Caco-2 (cell line): Measurements from ENCODE around the gene GPR137B. TPM values are rescaled to one million over a fixed set of nuclear protein-coding genes. Genes with fewer than 3 reads are reported as not detected.

ENCODE experiments used
- BruUV-seq: library from RNA; stranded (reverse); fragments of 400-500 nt; replicated peaks from 2 replicates; lab custom pipeline; 2021; lab: Mats Ljungman, UMichigan
- CTCF ChIA-PET: fragments of 300-600 bp; sonication (Branson Sonifier 250); formaldehyde crosslinking; loops from one replicate; lab custom pipeline; 2022; ENCODE audit warnings: antibody characterized with exemption; lab: Charles Lee
- POLR2A ChIA-PET: fragments of 300-600 bp; sonication (Branson Sonifier 250); formaldehyde crosslinking; loops from one replicate; lab custom pipeline; 2022; ENCODE audit warnings: antibody characterized with exemption; lab: Charles Lee
- DNase-seq, 2 experiments: peaks; one replicate each; pipeline versions ENCODE4 v3.0.0 to v3.0.0-alpha.2; 2020 to 2022
- H3K27me3 ChIP-seq: replicated peaks from 2 replicates; pipeline ENCODE4 v1.6.0; 2011; ENCODE audit warnings: low read length; ENCODE audit not compliant: control insufficient read depth, insufficient read depth
- H3K36me3 ChIP-seq: 2 replicates; pipeline ENCODE4 v1.5.1; 2011; ENCODE audit warnings: low read length; ENCODE audit not compliant: control insufficient read depth, insufficient read depth
- H3K4me1 ChIP-seq: fragments of 250-450 bp; sonication (Bioruptor Pico); 2 replicates; pipeline ENCODE4 v1.5.1; 2020; ENCODE audit warnings: mild to moderate bottlenecking
- H3K4me3 ChIP-seq: 2 replicates; pipeline ENCODE4 v1.5.1; 2011; ENCODE audit warnings: low read depth, mild to moderate bottlenecking, control low read depth, low read length
- H3K9me3 ChIP-seq: fragments of 250-450 bp; sonication (Bioruptor Pico); 2 replicates; pipeline ENCODE4 v1.5.1; 2020; ENCODE audit warnings: mild to moderate bottlenecking, moderate library complexity
- H3K27ac Mint-ChIP-seq: one replicate; pipeline ENCODE4 v1.8.0; 2022; ENCODE audit warnings: mixed read lengths; ENCODE audit not compliant: unreplicated experiment
- H3K27me3 Mint-ChIP-seq: one replicate; pipeline ENCODE4 v1.8.0; 2022; ENCODE audit warnings: mixed read lengths; ENCODE audit not compliant: insufficient read depth, unreplicated experiment
- H3K36me3 Mint-ChIP-seq: one replicate; pipeline ENCODE4 v1.8.0; 2022; ENCODE audit warnings: mild to moderate bottlenecking, mixed read lengths; ENCODE audit not compliant: insufficient read depth, unreplicated experiment
- H3K4me1 Mint-ChIP-seq: one replicate; pipeline ENCODE4 v1.8.0; 2022; ENCODE audit warnings: low read depth, mixed read lengths; ENCODE audit not compliant: unreplicated experiment
- H3K4me3 Mint-ChIP-seq: one replicate; pipeline ENCODE4 v1.8.0; 2022; ENCODE audit warnings: mild to moderate bottlenecking, moderate library complexity, mixed read lengths; ENCODE audit not compliant: unreplicated experiment
- H3K9me3 Mint-ChIP-seq: one replicate; pipeline ENCODE4 v1.8.0; 2022; ENCODE audit warnings: mixed read lengths; ENCODE audit not compliant: unreplicated experiment
- CTCF ChIP-seq, 2 experiments: fragments of 200-600 bp in 1 of 2; IDR thresholded peaks; 1 replicate in 1 of 2; 2 replicates in 1 of 2; pipeline versions ENCODE4 v1.5.1 to v1.8.0; 2011 to 2022; ENCODE audit warnings: antibody characterized with exemption in 1 of 2, control low read depth in 1 of 2, inconsistent platforms in 1 of 2, low read depth in 1 of 2, low read length in 1 of 2, mild to moderate bottlenecking in 1 of 2, moderate library complexity in 1 of 2; ENCODE audit not compliant: insufficient read depth in 1 of 2, severe bottlenecking in 1 of 2, unreplicated experiment in 1 of 2
- intact Hi-C: fragments of 100-400 bp; cut with micrococcal nuclease; formaldehyde crosslinking; loops from one replicate; pipeline ENCODE4 v1.10.0; 2022; ENCODE audit not compliant: unreplicated experiment
- total RNA-seq: library from RNA; stranded (reverse); gene quantifications from 2 replicates; pipeline ENCODE4 v1.2.3, GENCODE V29; 2022

The GPR137B gene
- total RNA-seq, 1 experiment from 2014 or later: 5.9 TPM

DNA sequence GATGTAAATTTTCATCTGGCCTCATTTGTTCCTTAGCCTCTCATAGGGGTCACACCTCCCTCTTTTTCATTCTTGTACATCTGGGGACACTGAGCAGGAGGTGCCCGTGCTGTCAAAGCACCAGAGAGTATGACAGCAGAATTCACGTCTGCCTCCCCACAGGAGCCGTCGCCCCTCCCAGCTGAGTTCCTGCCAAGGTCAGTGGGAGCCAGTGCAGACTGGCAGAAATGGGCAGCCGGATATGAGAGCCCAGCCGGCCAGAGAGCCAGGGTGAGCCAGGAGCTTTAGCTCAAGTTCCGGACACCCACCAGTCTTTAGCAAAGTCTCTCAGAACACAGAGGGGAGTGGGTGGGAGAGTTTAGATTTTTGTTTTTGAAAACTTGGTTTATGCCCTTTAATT lies 21.9 kb downstream of the GPR137B start:
- Mint-ChIP-seq H3K27me3 (no peaks in the 10 kb centered on the region), H3K9me3 (peaks cover 14% of the 10 kb centered on the region), H3K4me1 (peaks cover 26% of the 10 kb centered on the region), H3K36me3 (peaks cover 10% of the 10 kb centered on the region), H3K4me3 (no peak overlapping the region), H3K27ac (no peak overlapping the region)
- H3K27me3 ChIP-seq: no peaks in the 10 kb centered on the region
- POLR2A ChIA-PET: no interaction called here
- no peaks in the 10 kb centered on the region for H3K36me3 ChIP-seq
- no peak for TF ChIP-seq CTCF (IDR thresholded peaks at IDR 0.05; ENCODE audit: insufficient read depth in 1 of 2, low read depth in 1 of 2, low read length in 1 of 2, severe bottlenecking in 1 of 2, unreplicated experiment in 1 of 2)
- no peak overlapping the region for H3K4me3 ChIP-seq
- no TSS peak for BruUV-seq
- intact Hi-C loops: no loop called here
- peaks cover 10% of the 10 kb centered on the region for H3K9me3 ChIP-seq
- peaks cover 27% of the 10 kb centered on the region for H3K4me1 ChIP-seq
- no peak for DNase-seq
- CTCF ChIA-PET: no interaction called here

- peaks cover 10% of the 10 kb centered on the region for H3K36me3 Mint-ChIP-seq
- Histone ChIP-seq H3K4me3 (no peak overlapping the region), H3K36me3 (no peaks in the 10 kb centered on the region), H3K27me3 (no peaks in the 10 kb centered on the region), H3K9me3 (peaks cover 10% of the 10 kb centered on the region), H3K4me1 (peaks cover 16% of the 10 kb centered on the region)
- CTCF ChIA-PET: no interaction called here
- no peak overlapping the region for H3K27ac Mint-ChIP-seq
- no peak for TF ChIP-seq CTCF (IDR thresholded peaks at IDR 0.05; ENCODE audit: insufficient read depth in 1 of 2, low read depth in 1 of 2, low read length in 1 of 2, severe bottlenecking in 1 of 2, unreplicated experiment in 1 of 2)
- POLR2A ChIA-PET: no interaction called here
- peaks cover 14% of the 10 kb centered on the region for H3K9me3 Mint-ChIP-seq
- H3K27me3 Mint-ChIP-seq: no peaks in the 10 kb centered on the region
- DNase-seq: no peak
- peaks cover 21% of the 10 kb centered on the region for H3K4me1 Mint-ChIP-seq
- intact Hi-C loops: no loop called here
- BruUV-seq: no TSS peak
- no peak overlapping the region for H3K4me3 Mint-ChIP-seq
Measured at GRCh38 chr1:236165238-236165981, 23.1 kb downstream of the GPR137B start.

DNA sequence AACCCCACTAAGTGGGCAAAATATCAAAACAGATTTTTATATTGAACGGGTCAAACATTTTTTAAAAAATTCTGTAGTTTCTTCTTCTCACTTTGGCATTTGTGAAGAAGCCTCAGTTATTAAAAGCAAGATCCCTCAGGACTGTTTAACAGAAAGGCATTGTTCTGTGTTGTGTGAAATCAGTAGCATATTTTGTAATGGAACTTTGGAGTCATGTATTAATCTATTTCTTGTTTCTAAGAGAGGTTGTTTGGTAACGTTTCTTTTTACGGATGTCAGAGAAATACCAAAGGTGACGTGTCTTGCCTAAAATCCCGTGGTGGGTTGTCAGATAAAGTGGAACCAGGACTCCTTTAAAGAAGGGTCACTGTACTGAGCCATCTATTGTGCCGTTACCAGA lies 23.7 kb downstream of the GPR137B start:
- H3K4me1 Mint-ChIP-seq: peaks cover 16% of the 10 kb centered on the region
- Histone ChIP-seq H3K9me3 (peaks cover 10% of the 10 kb centered on the region), H3K4me3 (no peak overlapping the region), H3K36me3 (no peaks in the 10 kb centered on the region), H3K4me1 (peaks cover 14% of the 10 kb centered on the region), H3K27me3 (no peaks in the 10 kb centered on the region)
- TF ChIP-seq CTCF (IDR thresholded peaks at IDR 0.05; ENCODE audit: insufficient read depth in 1 of 2, low read depth in 1 of 2, low read length in 1 of 2, severe bottlenecking in 1 of 2, unreplicated experiment in 1 of 2): no peak
- intact Hi-C loops: no loop called here
- H3K36me3 Mint-ChIP-seq: peaks cover 9% of the 10 kb centered on the region
- peaks cover 10% of the 10 kb centered on the region for H3K9me3 Mint-ChIP-seq
- no TSS peak for BruUV-seq
- ChIA-PET POLR2A (no interaction called here), CTCF (no interaction called here)
- no peak overlapping the region for H3K4me3 Mint-ChIP-seq
- no peaks in the 10 kb centered on the region for H3K27me3 Mint-ChIP-seq
- no peak for DNase-seq
- no peak overlapping the region for H3K27ac Mint-ChIP-seq
